NT2/D1 (cell line): ENCODE data around the gene DYNC1H1.
"Not testable (repeated sequence)": the region's sequence is repeated elsewhere in the genome, so short reads cannot be mapped to it uniquely, and the experiment has no call there.

ENCODE experiments used
- DNase-seq: peaks from one replicate; pipeline ENCODE4 v3.0.0-alpha.2; 2011; ENCODE audit warnings: low read depth, low spot score
- H3K27me3 ChIP-seq: 2 replicates; pipeline ENCODE4 v1.6.0; 2011; ENCODE audit warnings: mild to moderate bottlenecking; ENCODE audit not compliant: insufficient read length, insufficient read depth
- H3K36me3 ChIP-seq: 2 replicates; pipeline ENCODE4 v1.6.1; 2011; ENCODE audit warnings: mild to moderate bottlenecking, low read length, mixed read lengths; ENCODE audit not compliant: insufficient read depth, insufficient read length
- H3K4me1 ChIP-seq: 2 replicates; pipeline ENCODE4 v1.5.1; 2011; ENCODE audit not compliant: insufficient read depth, insufficient read length
- H3K4me3 ChIP-seq: 2 replicates; pipeline ENCODE4 v1.5.1; 2011; ENCODE audit warnings: low read depth; ENCODE audit not compliant: insufficient read length
- H3K9ac ChIP-seq: 2 replicates; pipeline ENCODE4 v1.6.0; 2011; ENCODE audit warnings: low read depth; ENCODE audit not compliant: insufficient read length
- H3K9me3 ChIP-seq: 2 replicates; pipeline ENCODE4 v1.5.1; 2011; ENCODE audit warnings: mild to moderate bottlenecking, low read length; ENCODE audit not compliant: insufficient read depth
- SUZ12 ChIP-seq: IDR thresholded peaks from 2 replicates; pipeline ENCODE4 v1.6.1; 2011; ENCODE audit not compliant: insufficient read length, insufficient read depth; ENCODE audit errors: extremely low read depth
- YY1 ChIP-seq: IDR thresholded peaks from 2 replicates; pipeline ENCODE4 v1.6.1; 2011; ENCODE audit not compliant: insufficient read length, insufficient read depth
- ZNF274 ChIP-seq: IDR thresholded peaks from 2 replicates; pipeline ENCODE4 v1.6.1; 2011; ENCODE audit warnings: mild to moderate bottlenecking, low read depth, low read length

Gene DYNC1H1

GRCh38 chr14:101965770-101966722 is 1.7 kb downstream of the DYNC1H1 start:
- no peak for DNase-seq
- H3K9me3 ChIP-seq = no peaks in the 10 kb centered on the region
- peak overlapping the region; percentile 88 for H3K4me3 ChIP-seq
- peaks cover 5% of the 10 kb centered on the region for H3K4me1 ChIP-seq
- peaks cover 12% of the 10 kb centered on the region for H3K27me3 ChIP-seq
- H3K9ac ChIP-seq = peak overlapping the region; percentile 96
- peaks cover 28% of the 10 kb centered on the region for H3K36me3 ChIP-seq
- TF ChIP-seq ZNF274 (no peak), SUZ12 (no peak), YY1 (no peak)

GRCh38 chr14:101966742-101967141 is 2.4 kb downstream of the DYNC1H1 start:
- DNase-seq = no peak
- H3K4me3 ChIP-seq = no peak overlapping the region
- peaks cover 3% of the 10 kb centered on the region for H3K4me1 ChIP-seq
- peaks cover 12% of the 10 kb centered on the region for H3K27me3 ChIP-seq
- no peak overlapping the region for H3K9ac ChIP-seq
- H3K36me3 ChIP-seq = peaks cover 28% of the 10 kb centered on the region
- H3K9me3 ChIP-seq = no peaks in the 10 kb centered on the region
- TF ChIP-seq YY1 (no peak), ZNF274 (no peak), SUZ12 (no peak)

DNA sequence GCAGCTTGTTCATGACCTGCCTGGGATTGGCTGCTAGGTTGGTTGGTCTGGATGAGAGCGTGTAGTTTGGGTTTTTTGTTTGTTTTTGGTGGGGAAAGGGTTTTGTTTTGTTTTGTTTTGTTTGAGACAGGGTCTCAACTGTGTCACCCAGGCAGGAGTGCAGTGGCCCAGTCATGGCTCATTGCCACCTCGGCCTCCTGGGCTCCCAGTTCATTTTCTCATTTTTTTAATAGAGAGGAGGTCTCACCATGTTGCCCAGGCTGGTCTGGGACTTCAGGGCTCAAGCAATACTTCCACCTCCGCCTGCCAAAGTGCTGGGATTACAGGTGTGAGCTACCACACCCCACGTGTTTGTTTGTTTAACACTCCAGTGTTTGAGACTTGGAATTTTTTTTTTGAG is 3.8 kb downstream of the DYNC1H1 start:
- no peak for TF ChIP-seq ZNF274
- TF ChIP-seq SUZ12 = no peak
- no peak for TF ChIP-seq YY1
- H3K27me3 ChIP-seq = peaks cover 6% of the 10 kb centered on the region
- no peak for DNase-seq
- H3K4me1 ChIP-seq = no peaks in the 10 kb centered on the region
- no peak overlapping the region for H3K4me3 ChIP-seq
- H3K9me3 ChIP-seq = no peaks in the 10 kb centered on the region
- H3K9ac ChIP-seq = no peak overlapping the region
- H3K36me3 ChIP-seq = peaks cover 28% of the 10 kb centered on the region

GRCh38 chr14:101969481-101969880 is 5.1 kb downstream of the DYNC1H1 start:
- Histone ChIP-seq H3K4me3 (no peak overlapping the region), H3K9me3 (no peaks in the 10 kb centered on the region), H3K36me3 (peaks cover 28% of the 10 kb centered on the region), H3K9ac (no peak overlapping the region), H3K27me3 (no peaks in the 10 kb centered on the region), H3K4me1 (no peaks in the 10 kb centered on the region)
- no peak for DNase-seq
- no peak for TF ChIP-seq ZNF274
- TF ChIP-seq YY1 = no peak
- no peak for TF ChIP-seq SUZ12

- Histone ChIP-seq H3K36me3 (peaks cover 35% of the 10 kb centered on the region), H3K4me1 (no peaks in the 10 kb centered on the region), H3K9me3 (no peaks in the 10 kb centered on the region), H3K27me3 (no peaks in the 10 kb centered on the region), H3K9ac (no peak overlapping the region), H3K4me3 (no peak overlapping the region)
- DNase-seq = no peak
- TF ChIP-seq ZNF274 (no peak), YY1 (no peak), SUZ12 (no peak)
Observed at GRCh38 chr14:101970830-101971400, 6.5 kb downstream of the DYNC1H1 start.

DNA sequence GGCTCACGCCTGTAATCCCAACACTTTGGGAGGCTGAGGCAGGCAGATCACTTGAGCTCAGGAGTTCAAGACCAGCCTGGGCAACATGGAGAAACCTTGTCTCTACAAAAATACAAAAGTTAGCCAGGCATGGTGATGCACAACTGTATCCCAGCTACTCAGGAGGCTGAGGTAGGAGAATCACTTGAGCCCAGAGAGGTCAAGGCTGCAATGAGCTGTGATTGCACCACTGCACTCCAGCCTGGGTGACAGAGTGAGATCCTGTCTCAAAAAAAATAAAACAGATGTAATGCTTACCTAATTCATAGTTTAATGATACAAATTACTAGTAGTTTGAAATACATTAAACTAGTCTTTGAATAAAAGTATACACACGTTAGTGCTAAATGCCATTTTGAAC is 7.1 kb downstream of the DYNC1H1 start:
- not testable (repeated sequence) for H3K4me1 ChIP-seq, DNase-seq, H3K27me3 ChIP-seq, H3K4me3 ChIP-seq, H3K9me3 ChIP-seq, H3K9ac ChIP-seq
- H3K36me3 ChIP-seq = peaks cover 35% of the 10 kb centered on the region

DNA sequence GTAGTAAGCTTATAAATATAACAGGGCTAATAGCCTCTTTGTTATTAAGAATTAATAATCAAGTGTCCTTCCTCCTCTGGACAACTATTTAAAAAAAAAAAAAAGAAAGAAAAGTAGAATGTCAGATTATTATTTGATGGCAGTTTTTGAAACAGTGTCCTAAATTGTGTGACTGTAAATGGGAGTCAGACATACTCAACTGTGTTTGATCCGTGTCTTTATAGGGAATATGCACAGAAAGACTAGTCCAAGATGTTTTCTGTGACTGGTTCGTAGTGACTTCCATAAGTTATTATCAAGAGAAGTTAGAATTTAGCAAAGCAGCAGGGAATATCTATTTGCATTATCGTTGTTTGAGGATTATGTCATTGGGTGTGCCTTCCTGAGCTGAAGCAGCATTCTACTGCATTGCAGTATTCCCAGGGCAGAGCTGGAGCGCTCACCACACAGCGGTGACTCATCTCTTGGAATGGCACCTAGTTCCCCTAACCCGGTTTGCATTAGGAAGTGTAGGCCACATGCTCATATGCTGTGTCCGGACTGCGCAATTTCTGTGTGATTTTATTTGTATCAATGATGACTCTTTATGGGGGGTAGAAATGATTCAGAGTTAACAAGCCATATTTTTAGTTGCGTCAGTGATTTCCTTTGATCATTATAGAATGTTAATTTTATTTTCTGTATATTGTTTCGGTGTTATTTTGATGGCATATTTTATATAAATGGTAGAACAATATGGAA is 7.9 kb downstream of the DYNC1H1 start:
- H3K4me3 ChIP-seq = no peak overlapping the region
- no peaks in the 10 kb centered on the region for H3K9me3 ChIP-seq
- H3K9ac ChIP-seq = no peak overlapping the region
- peak; percentile 35 for DNase-seq
- no peaks in the 10 kb centered on the region for H3K27me3 ChIP-seq
- H3K36me3 ChIP-seq = peaks cover 37% of the 10 kb centered on the region
- no peak for TF ChIP-seq ZNF274
- no peak for TF ChIP-seq YY1
- no peak for TF ChIP-seq SUZ12
- no peaks in the 10 kb centered on the region for H3K4me1 ChIP-seq
